Upper lobe of left lung (tissue), 4 donors: ENCODE data around the gene RPL11.

Experiments
- POLR2A ChIP-seq, 4 donors: fragments of 450-650 bp; IDR thresholded peaks; one replicate each; pipeline ENCODE4 v1.5.1; 2016 to 2017; ENCODE audit warnings: antibody characterized with exemption in 4 of 4, mild to moderate bottlenecking in 2 of 4
- TF ChIP-seq, protein P1 (sequence below), 6 experiments: fragments of 450-650 bp in 4 of 6; fragments of 200-600 bp in 2 of 6; sonication (generic) in 2 of 6; IDR thresholded peaks; one replicate each; pipeline ENCODE4 v1.5.1; 2016 to 2019; ENCODE audit warnings: antibody characterized with exemption in 6 of 6

GRCh38 chr1:23698466-23698865, 6.9 kb downstream of the RPL11 start:
- TF ChIP-seq, protein P1, sequence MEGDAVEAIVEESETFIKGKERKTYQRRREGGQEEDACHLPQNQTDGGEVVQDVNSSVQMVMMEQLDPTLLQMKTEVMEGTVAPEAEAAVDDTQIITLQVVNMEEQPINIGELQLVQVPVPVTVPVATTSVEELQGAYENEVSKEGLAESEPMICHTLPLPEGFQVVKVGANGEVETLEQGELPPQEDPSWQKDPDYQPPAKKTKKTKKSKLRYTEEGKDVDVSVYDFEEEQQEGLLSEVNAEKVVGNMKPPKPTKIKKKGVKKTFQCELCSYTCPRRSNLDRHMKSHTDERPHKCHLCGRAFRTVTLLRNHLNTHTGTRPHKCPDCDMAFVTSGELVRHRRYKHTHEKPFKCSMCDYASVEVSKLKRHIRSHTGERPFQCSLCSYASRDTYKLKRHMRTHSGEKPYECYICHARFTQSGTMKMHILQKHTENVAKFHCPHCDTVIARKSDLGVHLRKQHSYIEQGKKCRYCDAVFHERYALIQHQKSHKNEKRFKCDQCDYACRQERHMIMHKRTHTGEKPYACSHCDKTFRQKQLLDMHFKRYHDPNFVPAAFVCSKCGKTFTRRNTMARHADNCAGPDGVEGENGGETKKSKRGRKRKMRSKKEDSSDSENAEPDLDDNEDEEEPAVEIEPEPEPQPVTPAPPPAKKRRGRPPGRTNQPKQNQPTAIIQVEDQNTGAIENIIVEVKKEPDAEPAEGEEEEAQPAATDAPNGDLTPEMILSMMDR (IDR thresholded peaks at IDR 0.05), result no peak
- no peak for TF ChIP-seq POLR2A (IDR thresholded peaks at IDR 0.05)
